ENCODE data around the gene ADNP2.

GRCh38 chr18:80075940-80076339 lies 33.1 kb upstream of the ADNP2 start:
- TF ChIP-seq TSHZ2 (CRISPR knock-in tag; IDR thresholded peaks at IDR 0.05): no peak
- no peak for TF ChIP-seq PPARA (CRISPR knock-in tag; IDR thresholded peaks at IDR 0.05; ENCODE audit: borderline replicate concordance)
- TF ChIP-seq, protein P1, sequence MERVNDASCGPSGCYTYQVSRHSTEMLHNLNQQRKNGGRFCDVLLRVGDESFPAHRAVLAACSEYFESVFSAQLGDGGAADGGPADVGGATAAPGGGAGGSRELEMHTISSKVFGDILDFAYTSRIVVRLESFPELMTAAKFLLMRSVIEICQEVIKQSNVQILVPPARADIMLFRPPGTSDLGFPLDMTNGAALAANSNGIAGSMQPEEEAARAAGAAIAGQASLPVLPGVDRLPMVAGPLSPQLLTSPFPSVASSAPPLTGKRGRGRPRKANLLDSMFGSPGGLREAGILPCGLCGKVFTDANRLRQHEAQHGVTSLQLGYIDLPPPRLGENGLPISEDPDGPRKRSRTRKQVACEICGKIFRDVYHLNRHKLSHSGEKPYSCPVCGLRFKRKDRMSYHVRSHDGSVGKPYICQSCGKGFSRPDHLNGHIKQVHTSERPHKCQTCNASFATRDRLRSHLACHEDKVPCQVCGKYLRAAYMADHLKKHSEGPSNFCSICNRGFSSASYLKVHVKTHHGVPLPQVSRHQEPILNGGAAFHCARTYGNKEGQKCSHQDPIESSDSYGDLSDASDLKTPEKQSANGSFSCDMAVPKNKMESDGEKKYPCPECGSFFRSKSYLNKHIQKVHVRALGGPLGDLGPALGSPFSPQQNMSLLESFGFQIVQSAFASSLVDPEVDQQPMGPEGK (CRISPR knock-in tag; IDR thresholded peaks at IDR 0.05; ENCODE audit: borderline replicate concordance): no peak
- no peak for TF ChIP-seq ISL1 (CRISPR knock-in tag; IDR thresholded peaks at IDR 0.05)
- TF ChIP-seq, protein P2, sequence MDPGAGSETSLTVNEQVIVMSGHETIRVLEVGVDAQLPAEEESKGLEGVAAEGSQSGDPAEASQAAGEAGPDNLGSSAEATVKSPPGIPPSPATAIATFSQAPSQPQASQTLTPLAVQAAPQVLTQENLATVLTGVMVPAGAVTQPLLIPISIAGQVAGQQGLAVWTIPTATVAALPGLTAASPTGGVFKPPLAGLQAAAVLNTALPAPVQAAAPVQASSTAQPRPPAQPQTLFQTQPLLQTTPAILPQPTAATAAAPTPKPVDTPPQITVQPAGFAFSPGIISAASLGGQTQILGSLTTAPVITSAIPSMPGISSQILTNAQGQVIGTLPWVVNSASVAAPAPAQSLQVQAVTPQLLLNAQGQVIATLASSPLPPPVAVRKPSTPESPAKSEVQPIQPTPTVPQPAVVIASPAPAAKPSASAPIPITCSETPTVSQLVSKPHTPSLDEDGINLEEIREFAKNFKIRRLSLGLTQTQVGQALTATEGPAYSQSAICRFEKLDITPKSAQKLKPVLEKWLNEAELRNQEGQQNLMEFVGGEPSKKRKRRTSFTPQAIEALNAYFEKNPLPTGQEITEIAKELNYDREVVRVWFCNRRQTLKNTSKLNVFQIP (CRISPR knock-in tag; IDR thresholded peaks at IDR 0.05; ENCODE audit: borderline replicate concordance, low read depth): no peak
- TF ChIP-seq, protein P3, sequence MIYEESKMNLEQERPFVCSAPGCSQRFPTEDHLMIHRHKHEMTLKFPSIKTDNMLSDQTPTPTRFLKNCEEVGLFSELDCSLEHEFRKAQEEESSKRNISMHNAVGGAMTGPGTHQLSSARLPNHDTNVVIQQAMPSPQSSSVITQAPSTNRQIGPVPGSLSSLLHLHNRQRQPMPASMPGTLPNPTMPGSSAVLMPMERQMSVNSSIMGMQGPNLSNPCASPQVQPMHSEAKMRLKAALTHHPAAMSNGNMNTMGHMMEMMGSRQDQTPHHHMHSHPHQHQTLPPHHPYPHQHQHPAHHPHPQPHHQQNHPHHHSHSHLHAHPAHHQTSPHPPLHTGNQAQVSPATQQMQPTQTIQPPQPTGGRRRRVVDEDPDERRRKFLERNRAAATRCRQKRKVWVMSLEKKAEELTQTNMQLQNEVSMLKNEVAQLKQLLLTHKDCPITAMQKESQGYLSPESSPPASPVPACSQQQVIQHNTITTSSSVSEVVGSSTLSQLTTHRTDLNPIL (CRISPR knock-in tag; IDR thresholded peaks at IDR 0.05; ENCODE audit: low read depth): no peak
